ENCODE measurements around the gene CSF3R.

DNA sequence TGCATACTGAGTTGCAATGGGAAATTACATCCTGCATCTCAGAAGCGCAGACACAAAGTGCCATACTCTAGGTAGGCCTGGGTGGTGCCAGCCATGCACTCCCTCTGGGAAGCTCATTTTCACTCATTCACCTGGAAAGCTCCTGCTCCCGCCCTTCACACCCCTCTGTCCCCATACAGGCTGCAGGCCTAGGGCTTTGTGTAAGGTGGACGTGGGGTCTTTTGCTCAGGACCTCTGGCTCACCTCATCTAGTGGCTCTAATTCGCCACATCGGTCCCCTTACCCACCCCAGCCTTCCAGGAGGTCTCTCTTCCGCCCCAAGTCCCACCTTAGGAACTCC is 19.3 kb downstream of the CSF3R start:
- TF ChIP-seq, protein P1, sequence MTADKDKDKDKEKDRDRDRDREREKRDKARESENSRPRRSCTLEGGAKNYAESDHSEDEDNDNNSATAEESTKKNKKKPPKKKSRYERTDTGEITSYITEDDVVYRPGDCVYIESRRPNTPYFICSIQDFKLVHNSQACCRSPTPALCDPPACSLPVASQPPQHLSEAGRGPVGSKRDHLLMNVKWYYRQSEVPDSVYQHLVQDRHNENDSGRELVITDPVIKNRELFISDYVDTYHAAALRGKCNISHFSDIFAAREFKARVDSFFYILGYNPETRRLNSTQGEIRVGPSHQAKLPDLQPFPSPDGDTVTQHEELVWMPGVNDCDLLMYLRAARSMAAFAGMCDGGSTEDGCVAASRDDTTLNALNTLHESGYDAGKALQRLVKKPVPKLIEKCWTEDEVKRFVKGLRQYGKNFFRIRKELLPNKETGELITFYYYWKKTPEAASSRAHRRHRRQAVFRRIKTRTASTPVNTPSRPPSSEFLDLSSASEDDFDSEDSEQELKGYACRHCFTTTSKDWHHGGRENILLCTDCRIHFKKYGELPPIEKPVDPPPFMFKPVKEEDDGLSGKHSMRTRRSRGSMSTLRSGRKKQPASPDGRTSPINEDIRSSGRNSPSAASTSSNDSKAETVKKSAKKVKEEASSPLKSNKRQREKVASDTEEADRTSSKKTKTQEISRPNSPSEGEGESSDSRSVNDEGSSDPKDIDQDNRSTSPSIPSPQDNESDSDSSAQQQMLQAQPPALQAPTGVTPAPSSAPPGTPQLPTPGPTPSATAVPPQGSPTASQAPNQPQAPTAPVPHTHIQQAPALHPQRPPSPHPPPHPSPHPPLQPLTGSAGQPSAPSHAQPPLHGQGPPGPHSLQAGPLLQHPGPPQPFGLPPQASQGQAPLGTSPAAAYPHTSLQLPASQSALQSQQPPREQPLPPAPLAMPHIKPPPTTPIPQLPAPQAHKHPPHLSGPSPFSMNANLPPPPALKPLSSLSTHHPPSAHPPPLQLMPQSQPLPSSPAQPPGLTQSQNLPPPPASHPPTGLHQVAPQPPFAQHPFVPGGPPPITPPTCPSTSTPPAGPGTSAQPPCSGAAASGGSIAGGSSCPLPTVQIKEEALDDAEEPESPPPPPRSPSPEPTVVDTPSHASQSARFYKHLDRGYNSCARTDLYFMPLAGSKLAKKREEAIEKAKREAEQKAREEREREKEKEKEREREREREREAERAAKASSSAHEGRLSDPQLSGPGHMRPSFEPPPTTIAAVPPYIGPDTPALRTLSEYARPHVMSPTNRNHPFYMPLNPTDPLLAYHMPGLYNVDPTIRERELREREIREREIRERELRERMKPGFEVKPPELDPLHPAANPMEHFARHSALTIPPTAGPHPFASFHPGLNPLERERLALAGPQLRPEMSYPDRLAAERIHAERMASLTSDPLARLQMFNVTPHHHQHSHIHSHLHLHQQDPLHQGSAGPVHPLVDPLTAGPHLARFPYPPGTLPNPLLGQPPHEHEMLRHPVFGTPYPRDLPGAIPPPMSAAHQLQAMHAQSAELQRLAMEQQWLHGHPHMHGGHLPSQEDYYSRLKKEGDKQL (CRISPR knock-in tag; IDR thresholded peaks at IDR 0.05; ENCODE audit: borderline replicate concordance) = no peak
- TF ChIP-seq KLF16 (IDR thresholded peaks at IDR 0.05) (no peak), HNRNPH1 (optimal IDR thresholded peaks at IDR 0.05; ENCODE audit: low read depth, low read length) (no peak), ZSCAN29 (IDR thresholded peaks at IDR 0.05) (no peak), TEAD2 (tag; IDR thresholded peaks at IDR 0.05) (no peak), ZNF431 (CRISPR knock-in tag; IDR thresholded peaks at IDR 0.05) (no peak; the same call in 1 of the 2 replicates)
- TF ChIP-seq, protein P2, sequence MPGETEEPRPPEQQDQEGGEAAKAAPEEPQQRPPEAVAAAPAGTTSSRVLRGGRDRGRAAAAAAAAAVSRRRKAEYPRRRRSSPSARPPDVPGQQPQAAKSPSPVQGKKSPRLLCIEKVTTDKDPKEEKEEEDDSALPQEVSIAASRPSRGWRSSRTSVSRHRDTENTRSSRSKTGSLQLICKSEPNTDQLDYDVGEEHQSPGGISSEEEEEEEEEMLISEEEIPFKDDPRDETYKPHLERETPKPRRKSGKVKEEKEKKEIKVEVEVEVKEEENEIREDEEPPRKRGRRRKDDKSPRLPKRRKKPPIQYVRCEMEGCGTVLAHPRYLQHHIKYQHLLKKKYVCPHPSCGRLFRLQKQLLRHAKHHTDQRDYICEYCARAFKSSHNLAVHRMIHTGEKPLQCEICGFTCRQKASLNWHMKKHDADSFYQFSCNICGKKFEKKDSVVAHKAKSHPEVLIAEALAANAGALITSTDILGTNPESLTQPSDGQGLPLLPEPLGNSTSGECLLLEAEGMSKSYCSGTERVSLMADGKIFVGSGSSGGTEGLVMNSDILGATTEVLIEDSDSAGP (CRISPR knock-in tag; IDR thresholded peaks at IDR 0.05) = no peak
- TF ChIP-seq, protein P3, sequence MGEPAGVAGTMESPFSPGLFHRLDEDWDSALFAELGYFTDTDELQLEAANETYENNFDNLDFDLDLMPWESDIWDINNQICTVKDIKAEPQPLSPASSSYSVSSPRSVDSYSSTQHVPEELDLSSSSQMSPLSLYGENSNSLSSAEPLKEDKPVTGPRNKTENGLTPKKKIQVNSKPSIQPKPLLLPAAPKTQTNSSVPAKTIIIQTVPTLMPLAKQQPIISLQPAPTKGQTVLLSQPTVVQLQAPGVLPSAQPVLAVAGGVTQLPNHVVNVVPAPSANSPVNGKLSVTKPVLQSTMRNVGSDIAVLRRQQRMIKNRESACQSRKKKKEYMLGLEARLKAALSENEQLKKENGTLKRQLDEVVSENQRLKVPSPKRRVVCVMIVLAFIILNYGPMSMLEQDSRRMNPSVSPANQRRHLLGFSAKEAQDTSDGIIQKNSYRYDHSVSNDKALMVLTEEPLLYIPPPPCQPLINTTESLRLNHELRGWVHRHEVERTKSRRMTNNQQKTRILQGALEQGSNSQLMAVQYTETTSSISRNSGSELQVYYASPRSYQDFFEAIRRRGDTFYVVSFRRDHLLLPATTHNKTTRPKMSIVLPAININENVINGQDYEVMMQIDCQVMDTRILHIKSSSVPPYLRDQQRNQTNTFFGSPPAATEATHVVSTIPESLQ (CRISPR knock-in tag; IDR thresholded peaks at IDR 0.05) = no peak

Measured in K562 (cell line).